Activated naive CD4-positive, alpha-beta T cell treated with anti-CD3 and anti-CD28 coated beads for 36 hours (primary cell): ENCODE measurements around the gene STARD7. TPM values are rescaled to one million over a fixed set of nuclear protein-coding genes. Genes with fewer than 3 reads are reported as not detected.
A peak's percentile ranks its signal among the peaks of the same experiment; 100 is the strongest.
"Not testable (repeated sequence)": the region's sequence is repeated elsewhere in the genome, so short reads cannot be mapped to it uniquely, and the experiment has no call there.

Experiments
- CTCF ChIA-PET: fragments of 350-600 bp; sonication (Branson Sonifier 250); formaldehyde crosslinking; loops from one replicate; lab custom pipeline; 2021; ENCODE audit warnings: antibody characterized with exemption; lab: Charles Lee
- DNase-seq: peaks from one replicate; pipeline ENCODE4 v3.0.0-alpha.2; 2020
- H3K27ac Mint-ChIP-seq: one replicate; pipeline ENCODE4 v1.8.0; 2021; ENCODE audit warnings: mild to moderate bottlenecking, mixed read lengths
- H3K27me3 Mint-ChIP-seq: one replicate; pipeline ENCODE4 v1.8.0; 2021; ENCODE audit warnings: low read depth, mixed read lengths
- H3K36me3 Mint-ChIP-seq: one replicate; pipeline ENCODE4 v1.8.0; 2021; ENCODE audit warnings: low read depth, mixed read lengths
- H3K4me1 Mint-ChIP-seq: one replicate; pipeline ENCODE4 v1.8.0; 2021; ENCODE audit warnings: low read depth, mixed read lengths
- H3K4me3 Mint-ChIP-seq: one replicate; pipeline ENCODE4 v1.8.0; 2021; ENCODE audit warnings: mild to moderate bottlenecking, moderate library complexity, mixed read lengths
- H3K9me3 Mint-ChIP-seq: one replicate; pipeline ENCODE4 v1.8.0; 2021; ENCODE audit warnings: mixed read lengths
- intact Hi-C: fragments of 100-400 bp; cut with micrococcal nuclease; formaldehyde crosslinking; loops from one replicate; pipeline ENCODE4 v1.15.1; 2023
- total RNA-seq, 2 experiments: library from RNA; stranded (reverse); gene quantifications; one replicate each; pipeline ENCODE4 v1.2.3, GENCODE V29; 2021

STARD7 gene, protein sequence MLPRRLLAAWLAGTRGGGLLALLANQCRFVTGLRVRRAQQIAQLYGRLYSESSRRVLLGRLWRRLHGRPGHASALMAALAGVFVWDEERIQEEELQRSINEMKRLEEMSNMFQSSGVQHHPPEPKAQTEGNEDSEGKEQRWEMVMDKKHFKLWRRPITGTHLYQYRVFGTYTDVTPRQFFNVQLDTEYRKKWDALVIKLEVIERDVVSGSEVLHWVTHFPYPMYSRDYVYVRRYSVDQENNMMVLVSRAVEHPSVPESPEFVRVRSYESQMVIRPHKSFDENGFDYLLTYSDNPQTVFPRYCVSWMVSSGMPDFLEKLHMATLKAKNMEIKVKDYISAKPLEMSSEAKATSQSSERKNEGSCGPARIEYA
- 10 to 100 TPM; 84.7 to 87.6 TPM for total RNA-seq

- CTCF ChIA-PET: interaction anchor here (0.8 to 2.0 kb wide), 8 partner anchors 12 to 186 kb away, joined by 3 to 11 read pairs (median 4); partner anchors contain the start of gene ADRA2B
- H3K36me3 Mint-ChIP-seq: peaks cover 30% of the 10 kb centered on the region
- H3K27ac Mint-ChIP-seq: peak within 1 kb of the TSS; percentile 88
- H3K4me3 Mint-ChIP-seq: peak within 1 kb of the TSS; percentile 92
- no peaks in the 10 kb centered on the region for H3K9me3 Mint-ChIP-seq
- DNase-seq: peak; percentile 98
- H3K27me3 Mint-ChIP-seq: no peaks in the 10 kb centered on the region
- intact Hi-C loops: loop anchor here (1.0 to 5.0 kb wide), 11 partner anchors 34 to 328 kb away; partner anchors contain the start of genes ARID5A, ASTL, CIAO1 and DUSP2
- peaks cover 48% of the 10 kb centered on the region for H3K4me1 Mint-ChIP-seq
Measured at GRCh38 chr2:96208143-96209010, at the start of gene STARD7. TSS of gene STARD7 (minus strand) at chr2:96208827. CDS start at chr2:96208434, 393 bp downstream.

- intact Hi-C loops, H3K4me3 Mint-ChIP-seq, DNase-seq, H3K27me3 Mint-ChIP-seq, CTCF ChIA-PET, H3K9me3 Mint-ChIP-seq: not testable (repeated sequence)
- peaks cover 27% of the 10 kb centered on the region for H3K36me3 Mint-ChIP-seq
- H3K27ac Mint-ChIP-seq: peak overlapping the region; percentile 56
- H3K4me1 Mint-ChIP-seq: peaks cover 70% of the 10 kb centered on the region
Measured at GRCh38 chr2:96257744-96258143, 49.1 kb upstream of the STARD7 start.

DNA sequence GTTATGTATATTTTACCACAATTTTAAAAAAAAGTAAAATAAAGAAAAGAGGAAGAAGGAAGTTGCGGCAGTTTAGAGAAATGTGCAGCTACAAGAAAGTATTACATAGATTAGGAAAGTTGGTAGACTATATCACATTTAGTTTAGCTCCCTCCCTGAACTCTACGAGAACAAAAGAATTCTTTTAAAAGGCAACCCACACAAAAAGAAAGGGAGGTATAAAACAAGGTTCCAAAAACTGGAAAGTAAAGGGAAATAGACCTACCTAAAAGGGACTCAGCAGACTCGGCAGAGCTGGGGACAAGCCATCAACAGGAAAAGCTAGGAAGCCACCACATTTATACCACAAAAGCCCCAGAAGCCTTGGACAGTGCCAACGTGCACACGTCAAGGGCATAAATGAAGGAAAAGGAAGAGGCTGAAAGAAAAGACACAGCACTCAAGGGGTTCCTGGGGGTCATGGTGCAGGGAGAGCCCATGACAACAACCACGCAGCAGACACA, 48.0 kb upstream of the STARD7 start:
- CTCF ChIA-PET: interaction anchor here (0.7 to 1.4 kb wide), 3 partner anchors 14 to 132 kb away, joined by 3 to 5 read pairs (median 4); no protein-coding TSS in a partner anchor
- Mint-ChIP-seq H3K36me3 (peaks cover 30% of the 10 kb centered on the region), H3K9me3 (no peaks in the 10 kb centered on the region), H3K4me3 (peak overlapping the region; percentile 8), H3K27me3 (no peaks in the 10 kb centered on the region), H3K27ac (peak overlapping the region; percentile 84), H3K4me1 (peaks cover 62% of the 10 kb centered on the region)
- intact Hi-C loops: no loop called here
- DNase-seq: no peak

GRCh38 chr2:96254571-96254970, 45.9 kb upstream of the STARD7 start:
- no peak overlapping the region for H3K27ac Mint-ChIP-seq
- H3K4me3 Mint-ChIP-seq: no peak overlapping the region
- DNase-seq: no peak
- H3K36me3 Mint-ChIP-seq: peaks cover 24% of the 10 kb centered on the region
- CTCF ChIA-PET: interaction anchor here (1.2 to 2.0 kb wide), 3 partner anchors 9 to 53 kb away, joined by 3 to 6 read pairs (median 6); no protein-coding TSS in a partner anchor
- intact Hi-C loops: no loop called here
- H3K9me3 Mint-ChIP-seq: no peaks in the 10 kb centered on the region
- H3K27me3 Mint-ChIP-seq: no peaks in the 10 kb centered on the region
- H3K4me1 Mint-ChIP-seq: peaks cover 49% of the 10 kb centered on the region

DNA sequence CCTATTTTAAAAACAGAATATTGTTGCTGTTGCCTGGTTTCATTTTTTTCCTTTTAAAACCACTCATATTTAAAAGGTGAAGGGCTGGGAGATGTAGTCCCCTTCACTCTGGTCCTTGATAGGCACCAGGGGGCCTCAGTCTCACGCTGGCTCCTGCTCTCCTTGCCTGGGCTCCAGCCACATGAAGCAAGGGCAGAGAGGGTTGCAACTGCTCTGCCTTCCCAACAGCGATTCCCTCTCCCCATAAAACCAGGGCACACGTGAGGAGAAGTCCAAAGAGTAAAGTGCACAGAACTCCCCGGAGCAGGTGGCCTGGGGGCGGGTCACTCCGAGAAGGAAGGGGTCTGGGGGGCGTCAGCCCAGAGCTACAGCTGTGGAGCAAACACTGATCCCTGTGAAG, 44.4 kb upstream of the STARD7 start:
- no peak overlapping the region for H3K4me3 Mint-ChIP-seq
- H3K36me3 Mint-ChIP-seq: peaks cover 24% of the 10 kb centered on the region
- intact Hi-C loops: no loop called here
- CTCF ChIA-PET: interaction anchor here (1.8 kb wide), 1 partner anchor 11 kb away, joined by 6 read pairs; no protein-coding TSS in a partner anchor
- H3K27ac Mint-ChIP-seq: no peak overlapping the region
- peaks cover 34% of the 10 kb centered on the region for H3K4me1 Mint-ChIP-seq
- H3K27me3 Mint-ChIP-seq: no peaks in the 10 kb centered on the region
- DNase-seq: no peak
- H3K9me3 Mint-ChIP-seq: no peaks in the 10 kb centered on the region

- H3K27ac Mint-ChIP-seq: peak overlapping the region; percentile 62
Measured at GRCh38 chr2:96252526-96252925, 43.9 kb upstream of the STARD7 start.

GRCh38 chr2:96251721-96252292, 43.2 kb upstream of the STARD7 start:
- H3K9me3 Mint-ChIP-seq: no peaks in the 10 kb centered on the region
- peaks cover 23% of the 10 kb centered on the region for H3K36me3 Mint-ChIP-seq
- H3K27me3 Mint-ChIP-seq: no peaks in the 10 kb centered on the region
- CTCF ChIA-PET: interaction anchor here (0.7 kb wide), 1 partner anchor 9 kb away, joined by 3 read pairs; no protein-coding TSS in a partner anchor
- intact Hi-C loops: no loop called here
- DNase-seq: no peak
- H3K4me1 Mint-ChIP-seq: peaks cover 26% of the 10 kb centered on the region
- peak overlapping the region; percentile 62 for H3K27ac Mint-ChIP-seq
- no peak overlapping the region for H3K4me3 Mint-ChIP-seq

More at GRCh38 chr2:96252526-96252925, 43.9 kb upstream of the STARD7 start:
- CTCF ChIA-PET: no interaction called here
- intact Hi-C loops: no loop called here
- Mint-ChIP-seq H3K36me3 (peaks cover 24% of the 10 kb centered on the region), H3K4me3 (no peak overlapping the region), H3K27me3 (no peaks in the 10 kb centered on the region), H3K9me3 (no peaks in the 10 kb centered on the region), H3K4me1 (peaks cover 29% of the 10 kb centered on the region)
- no peak for DNase-seq

- CTCF ChIA-PET: interaction anchor here (0.7 kb wide), 1 partner anchor 228 kb away, joined by 3 read pairs; no protein-coding TSS in a partner anchor
- H3K4me1 Mint-ChIP-seq: peaks cover 23% of the 10 kb centered on the region
Measured at GRCh38 chr2:96250188-96250587, 41.6 kb upstream of the STARD7 start.

GRCh38 chr2:96249654-96250053, 41.0 kb upstream of the STARD7 start:
- CTCF ChIA-PET: no interaction called here
- DNase-seq: no peak
- intact Hi-C loops: no loop called here
- Mint-ChIP-seq H3K27ac (no peak overlapping the region), H3K27me3 (no peaks in the 10 kb centered on the region), H3K36me3 (peaks cover 11% of the 10 kb centered on the region), H3K4me1 (peaks cover 24% of the 10 kb centered on the region), H3K4me3 (no peak overlapping the region), H3K9me3 (no peaks in the 10 kb centered on the region)

More at GRCh38 chr2:96250188-96250587, 41.6 kb upstream of the STARD7 start:
- H3K36me3 Mint-ChIP-seq: peaks cover 12% of the 10 kb centered on the region
- peak overlapping the region; percentile 50 for H3K27ac Mint-ChIP-seq
- intact Hi-C loops: no loop called here
- H3K4me3 Mint-ChIP-seq: no peak overlapping the region
- no peaks in the 10 kb centered on the region for H3K9me3 Mint-ChIP-seq
- no peaks in the 10 kb centered on the region for H3K27me3 Mint-ChIP-seq
- no peak for DNase-seq

- peaks cover 11% of the 10 kb centered on the region for H3K36me3 Mint-ChIP-seq
- H3K27me3 Mint-ChIP-seq: no peaks in the 10 kb centered on the region
- H3K4me1 Mint-ChIP-seq: peaks cover 26% of the 10 kb centered on the region
- H3K9me3 Mint-ChIP-seq: no peaks in the 10 kb centered on the region
- DNase-seq: no peak
- H3K4me3 Mint-ChIP-seq: no peak overlapping the region
- H3K27ac Mint-ChIP-seq: no peak overlapping the region
- intact Hi-C loops: no loop called here
- CTCF ChIA-PET: no interaction called here
Measured at GRCh38 chr2:96248624-96249023, 40.0 kb upstream of the STARD7 start.

- H3K4me1 Mint-ChIP-seq: peaks cover 30% of the 10 kb centered on the region
- no peak for DNase-seq
- H3K9me3 Mint-ChIP-seq: no peaks in the 10 kb centered on the region
- intact Hi-C loops: no loop called here
- no peak overlapping the region for H3K4me3 Mint-ChIP-seq
- CTCF ChIA-PET: no interaction called here
- no peaks in the 10 kb centered on the region for H3K27me3 Mint-ChIP-seq
- peaks cover 5% of the 10 kb centered on the region for H3K36me3 Mint-ChIP-seq
- peak overlapping the region; percentile 16 for H3K27ac Mint-ChIP-seq
Measured at GRCh38 chr2:96247896-96248295, 39.3 kb upstream of the STARD7 start.
